IMR-90 (cell line): ENCODE measurements around the gene MAPRE3. TPM values are rescaled to one million over a fixed set of nuclear protein-coding genes. Genes with fewer than 3 reads are reported as not detected.

ENCODE experiments used
- ATAC-seq: fragments of 200-7000 bp; cut with Tn5 transposase; 2 replicates; pipeline ENCODE4 v1.9.1; 2020; ENCODE audit warnings: low read depth, mild to moderate bottlenecking, moderate library complexity
- BruUV-seq: library from RNA; stranded (reverse); fragments of 400-500 nt; replicated peaks from 2 replicates; lab custom pipeline; 2021; lab: Mats Ljungman, UMichigan
- CTCF ChIA-PET: fragments of 300-600 bp; formaldehyde crosslinking; extraction: SDS; loops from one replicate; lab custom pipeline; 2021; ENCODE audit warnings: antibody characterized with exemption; lab: Yijun Ruan, JAX
- POLR2A ChIA-PET: fragments of 300-600 bp; sonication (Branson Sonifier 250); formaldehyde crosslinking; loops from one replicate; lab custom pipeline; 2022; ENCODE audit warnings: antibody characterized with exemption; ENCODE audit not compliant: unreplicated experiment; lab: Charles Lee
- DNase-seq: peaks from one replicate; pipeline ENCODE4 v3.0.0; 2013
- H2AFZ ChIP-seq: replicated peaks from 2 replicates; pipeline ENCODE3; 2013; ENCODE audit warnings: low read length, mild to moderate bottlenecking; ENCODE audit not compliant: poor library complexity
- H2AK5ac ChIP-seq: 2 replicates; pipeline ENCODE4 v1.6.1; 2013; ENCODE audit warnings: low read depth, low read length, inconsistent platforms
- H2AK9ac ChIP-seq: replicated peaks from 2 replicates; pipeline ENCODE3; 2013; ENCODE audit warnings: mild to moderate bottlenecking, low read depth, low read length, moderate library complexity; ENCODE audit not compliant: poor library complexity
- H2BK120ac ChIP-seq: 2 replicates; pipeline ENCODE4 v1.6.1; 2013; ENCODE audit warnings: low read depth, low read length, inconsistent platforms
- H2BK15ac ChIP-seq: 3 replicates; pipeline ENCODE4 v1.6.1; 2013; ENCODE audit warnings: low read depth, low read length, inconsistent platforms
- H2BK20ac ChIP-seq: 2 replicates; pipeline ENCODE4 v1.6.1; 2013; ENCODE audit warnings: low read depth, mild to moderate bottlenecking, inconsistent platforms, low read length, moderate library complexity
- H2BK5ac ChIP-seq: 2 replicates; pipeline ENCODE4 v1.6.1; 2013; ENCODE audit warnings: mild to moderate bottlenecking, low read depth, low read length, inconsistent platforms; ENCODE audit not compliant: poor library complexity, severe bottlenecking
- H3K14ac ChIP-seq: replicated peaks from 2 replicates; pipeline ENCODE4 v1.6.1; 2013; ENCODE audit warnings: low read depth, low read length, inconsistent platforms
- H3K18ac ChIP-seq: 2 replicates; pipeline ENCODE4 v1.6.1; 2013; ENCODE audit warnings: low read depth, low read length, control low read depth
- H3K23ac ChIP-seq: 2 replicates; pipeline ENCODE4 v1.6.1; 2013; ENCODE audit warnings: low read depth, low read length, inconsistent platforms
- H3K27ac ChIP-seq: 2 replicates; pipeline ENCODE4 v1.5.1; 2013; ENCODE audit warnings: mild to moderate bottlenecking, control low read depth, low read length; ENCODE audit not compliant: insufficient read depth
- H3K27me3 ChIP-seq: 2 replicates; pipeline ENCODE4 v1.6.1; 2013; ENCODE audit warnings: low read length; ENCODE audit not compliant: control insufficient read depth, insufficient read depth
- H3K36me3 ChIP-seq: 2 replicates; pipeline ENCODE4 v1.6.1; 2013; ENCODE audit warnings: low read length, mixed read lengths; ENCODE audit not compliant: control insufficient read depth, insufficient read depth
- H3K4ac ChIP-seq: 2 replicates; pipeline ENCODE4 v1.6.1; 2013; ENCODE audit warnings: low read depth, low read length, inconsistent platforms
- H3K4me1 ChIP-seq: 2 replicates; pipeline ENCODE4 v1.6.1; 2013; ENCODE audit warnings: low read length, mixed read lengths; ENCODE audit not compliant: control insufficient read depth, insufficient read depth
- H3K4me2 ChIP-seq: 2 replicates; pipeline ENCODE4 v1.6.1; 2013; ENCODE audit warnings: low read depth, mild to moderate bottlenecking, control low read depth, low read length, moderate library complexity
- H3K4me3 ChIP-seq: 2 replicates; pipeline ENCODE4 v1.5.1; 2013; ENCODE audit warnings: low read depth, mild to moderate bottlenecking, control low read depth, low read length, moderate library complexity; ENCODE audit not compliant: insufficient read depth
- H3K56ac ChIP-seq: 2 replicates; pipeline ENCODE4 v1.6.1; 2013; ENCODE audit warnings: low read length, inconsistent platforms; ENCODE audit not compliant: insufficient read depth; ENCODE audit errors: extremely low read depth
- H3K79me1 ChIP-seq, 2 experiments: 2 replicates each; pipeline ENCODE4 v1.6.1; 2013; ENCODE audit warnings: low read length in 2 of 2, inconsistent platforms in 1 of 2, low read depth in 1 of 2
- H3K9ac ChIP-seq: 2 replicates; pipeline ENCODE4 v1.6.1; 2013; ENCODE audit warnings: low read depth, low read length, control low read depth
- H3K9me1 ChIP-seq: 2 replicates; pipeline ENCODE4 v1.6.1; 2013; ENCODE audit warnings: low read length, inconsistent platforms; ENCODE audit not compliant: insufficient read depth
- H3K9me3 ChIP-seq: 2 replicates; pipeline ENCODE4 v1.6.1; 2013; ENCODE audit warnings: low read length; ENCODE audit not compliant: control insufficient read depth, insufficient read depth
- H4K20me1 ChIP-seq: 2 replicates; pipeline ENCODE4 v1.6.1; 2013; ENCODE audit warnings: low read length, inconsistent platforms; ENCODE audit not compliant: insufficient read depth
- H4K5ac ChIP-seq: 2 replicates; pipeline ENCODE4 v1.6.1; 2013; ENCODE audit warnings: mild to moderate bottlenecking, low read depth, low read length, control low read depth
- H4K8ac ChIP-seq, 2 experiments: 2 replicates each; pipeline ENCODE4 v1.6.1; 2013; ENCODE audit warnings: low read depth in 2 of 2, low read length in 2 of 2, control low read depth in 1 of 2, inconsistent platforms in 1 of 2
- H4K91ac ChIP-seq: 2 replicates; pipeline ENCODE4 v1.6.1; 2013; ENCODE audit warnings: low read depth, low read length, inconsistent platforms; ENCODE audit not compliant: insufficient read depth
- FOS ChIP-seq: fragments of 150-350 bp; IDR thresholded peaks from 2 replicates; pipeline ENCODE4 v1.6.1; 2016; ENCODE audit warnings: low read depth, low read length
- MAZ ChIP-seq: IDR thresholded peaks from 2 replicates; pipeline ENCODE4 v1.6.1; 2012; ENCODE audit warnings: low read depth, mild to moderate bottlenecking, low read length, improper control_type of control experiment, moderate library complexity, borderline replicate concordance
- RFX5 ChIP-seq: IDR thresholded peaks from 2 replicates; pipeline ENCODE4 v1.8.0; 2012; ENCODE audit warnings: low read depth, mild to moderate bottlenecking, low read length, moderate library complexity
- SMC3 ChIP-seq: fragments of 150-350 bp; IDR thresholded peaks from 2 replicates; pipeline ENCODE4 v1.6.1; 2016; ENCODE audit warnings: low read depth, mild to moderate bottlenecking, antibody characterized with exemption, low read length, moderate library complexity
- WGBS, 2 experiments: methylation state at CpG; one replicate each; pipeline versions ENCODE4 v1.1.5 to v1.1.7; 2013; ENCODE audit warnings: missing lambda C conversion rate in 2 of 2; ENCODE audit not compliant: insufficient read length in 1 of 2; ENCODE audit errors: extremely low coverage in 2 of 2; 5-methylcytosine and 5-hydroxymethylcytosine counted together
- dilution Hi-C: fragments of 300-500 bp; cut with HindIII; formaldehyde crosslinking; loops from one replicate; pipeline ENCODE4 v1.14.3; 2018; ENCODE audit warnings: low sequenced_read_pairs; ENCODE audit not compliant: unreplicated experiment
- in situ Hi-C: fragments of 300-500 bp; cut with MboI; formaldehyde crosslinking; loops from 3 replicates; pipeline ENCODE4 v1.14.3; 2019; ENCODE audit warnings: low sequenced_read_pairs, inconsistent platforms, mixed read lengths
- intact Hi-C: fragments of 100-400 bp; cut with micrococcal nuclease; formaldehyde crosslinking; loops from 2 replicates; pipeline ENCODE4 v1.10.0; 2022
- polyA plus RNA-seq, 3 experiments: library from polyadenylated mRNA; depleted of rRNA; stranded (reverse); fragments of >200 nt; gene quantifications; 2 replicates each; pipeline ENCODE4 v1.2.3, GENCODE V29; 2012; ENCODE audit warnings: low replicate concordance in 1 of 3
- total RNA-seq: library from RNA; depleted of rRNA; stranded (reverse); fragments of >200 nt; gene quantifications from 2 replicates; pipeline ENCODE4 v1.2.3, GENCODE V29; 2012

MAPRE3 gene
- total and polyA plus RNA-seq, 2 of the 4 experiments (the other 2 are of a cell fraction) = 1.8 to 20.3 TPM

- no CpG with 5 or more reads among the region's 3 CpGs for WGBS, 2 experiments
- Histone ChIP-seq H2AK5ac (no peak overlapping the region), H2BK120ac (no peak overlapping the region), H3K56ac (no peak overlapping the region), H3K4ac (no peak overlapping the region), H3K9ac (no peak overlapping the region), H4K20me1 (no peaks in the 10 kb centered on the region; the same call in 1 of the 2 replicates), H3K9me1 (peaks cover 4% of the 10 kb centered on the region; the same call in 1 of the 2 replicates), H3K14ac (no peak overlapping the region), H4K5ac (no peak overlapping the region), H3K4me2 (no peak overlapping the region), H3K23ac (no peak overlapping the region), H2AK9ac (no peak overlapping the region), H3K27ac (no peak overlapping the region), H2BK5ac (no peak overlapping the region), H2AFZ (no peak overlapping the region), H3K27me3 (no peaks in the 10 kb centered on the region), H3K4me3 (no peak overlapping the region), H3K18ac (no peak overlapping the region), H4K91ac (no peak overlapping the region), H3K36me3 (no peaks in the 10 kb centered on the region), H3K79me1 (peaks cover 0 to 6% of the 10 kb centered on the region in 2 experiments; a peak in 1 of 4 replicates), H4K8ac (no peak overlapping the region), H3K9me3 (no peaks in the 10 kb centered on the region), H3K4me1 (0 out of 2 replicates have a peak, but pooled peaks cover 3% of the 10 kb centered on the region), H2BK15ac (no peak overlapping the region), H2BK20ac (no peak overlapping the region)
- in situ Hi-C loops (no loop called here), dilution Hi-C loops (no loop called here), intact Hi-C loops (no loop called here)
- ATAC-seq (no peak), DNase-seq (no peak)
- ChIA-PET CTCF (interaction anchor here (1.1 kb wide), 1 partner anchor 49 kb away, joined by 3 read pairs; no protein-coding TSS in a partner anchor), POLR2A (no interaction called here)
- TF ChIP-seq MAZ (no peak), SMC3 (no peak), RFX5 (no peak), FOS (no peak)
- no TSS peak for BruUV-seq
Measured at GRCh38 chr2:26968001-26968400, 2.4 kb upstream of the MAPRE3 start.
